Osteoblast (primary cell): Measurements from ENCODE around the gene WDR72. TPM values are rescaled to one million over a fixed set of nuclear protein-coding genes. Genes with fewer than 3 reads are reported as not detected.

Experiments
- DNase-seq: peaks from one replicate; pipeline ENCODE4 v3.0.0; 2011; ENCODE audit warnings: low spot score, mixed read lengths; ENCODE audit not compliant: insufficient read length; ENCODE audit errors: missing footprints
- H2AFZ ChIP-seq: 2 replicates; pipeline ENCODE4 v1.6.0; 2011; ENCODE audit warnings: mild to moderate bottlenecking, low read length
- H3K27ac ChIP-seq: 2 replicates; pipeline ENCODE4 v1.5.1; 2011; ENCODE audit warnings: mild to moderate bottlenecking, low read depth, low read length, moderate library complexity
- H3K27me3 ChIP-seq: 2 replicates; pipeline ENCODE4 v1.6.0; 2012; ENCODE audit warnings: mild to moderate bottlenecking, control low read depth, inconsistent platforms, low read length, moderate library complexity; ENCODE audit not compliant: insufficient read depth
- H3K36me3 ChIP-seq: 2 replicates; pipeline ENCODE4 v1.5.1; 2011; ENCODE audit warnings: mild to moderate bottlenecking, low read length, control low read depth, moderate library complexity; ENCODE audit not compliant: insufficient read depth
- H3K4me1 ChIP-seq: 2 replicates; pipeline ENCODE4 v1.5.1; 2011; ENCODE audit warnings: mild to moderate bottlenecking, low read length, control low read depth, moderate library complexity; ENCODE audit not compliant: insufficient read depth
- H3K4me2 ChIP-seq: 2 replicates; pipeline ENCODE4 v1.6.0; 2011; ENCODE audit warnings: mild to moderate bottlenecking, low read length; ENCODE audit not compliant: insufficient read depth
- H3K4me3 ChIP-seq: fragments of 200-600 bp; sonication (generic); 3 replicates; pipeline ENCODE4 v1.5.1; 2012; ENCODE audit warnings: mild to moderate bottlenecking, low read length, inconsistent platforms; ENCODE audit not compliant: insufficient read depth
- H3K79me2 ChIP-seq: 2 replicates; pipeline ENCODE4 v1.6.0; 2012; ENCODE audit warnings: mild to moderate bottlenecking, low read length, control low read depth, inconsistent platforms; ENCODE audit not compliant: insufficient read depth
- H3K9me3 ChIP-seq: 2 replicates; pipeline ENCODE4 v1.5.1; 2011; ENCODE audit warnings: low read depth, low read length, control low read depth
- H4K20me1 ChIP-seq: 2 replicates; pipeline ENCODE4 v1.6.0; 2012; ENCODE audit warnings: mild to moderate bottlenecking, low read length, control low read depth; ENCODE audit not compliant: insufficient read depth
- CTCF ChIP-seq: IDR thresholded peaks from 2 replicates; pipeline ENCODE4 v1.5.1; 2011; ENCODE audit warnings: mild to moderate bottlenecking, low read depth, low read length, moderate library complexity; ENCODE audit errors: extremely low read depth
- total RNA-seq: library from RNA; depleted of rRNA; stranded (reverse); fragments of >200 nt; gene quantifications from 2 replicates; pipeline ENCODE4 v1.2.3, GENCODE V29; 2012

The WDR72 gene
- total RNA-seq, 1 donor: not detected

GRCh38 chr15:53671545-53671944 lies 87.9 kb downstream of the WDR72 start:
- Histone ChIP-seq H3K36me3 (no peaks in the 10 kb centered on the region), H3K4me2 (no peak overlapping the region), H3K9me3 (no peaks in the 10 kb centered on the region), H2AFZ (no peak overlapping the region), H3K4me3 (no peak overlapping the region), H3K79me2 (no peaks in the 10 kb centered on the region), H3K27me3 (no peaks in the 10 kb centered on the region), H4K20me1 (no peaks in the 10 kb centered on the region), H3K4me1 (no peaks in the 10 kb centered on the region), H3K27ac (no peak overlapping the region)
- no peak for DNase-seq
- no peak for TF ChIP-seq CTCF

GRCh38 chr15:53670701-53671100 lies 88.8 kb downstream of the WDR72 start:
- no peak for TF ChIP-seq CTCF
- Histone ChIP-seq H3K4me3 (no peak overlapping the region), H3K9me3 (no peaks in the 10 kb centered on the region)

GRCh38 chr15:53665930-53666329 lies 93.5 kb downstream of the WDR72 start:
- no peak overlapping the region for H3K4me2 ChIP-seq
- DNase-seq: no peak
- H3K36me3 ChIP-seq: no peaks in the 10 kb centered on the region
- H3K4me1 ChIP-seq: no peaks in the 10 kb centered on the region
- no peaks in the 10 kb centered on the region for H3K9me3 ChIP-seq
- no peak overlapping the region for H3K4me3 ChIP-seq
- no peaks in the 10 kb centered on the region for H3K79me2 ChIP-seq
- H2AFZ ChIP-seq: no peak overlapping the region
- H3K27ac ChIP-seq: no peak overlapping the region
- TF ChIP-seq CTCF: no peak
- H3K27me3 ChIP-seq: no peaks in the 10 kb centered on the region
- H4K20me1 ChIP-seq: no peaks in the 10 kb centered on the region

More at GRCh38 chr15:53670701-53671100, 88.8 kb downstream of the WDR72 start:
- no peaks in the 10 kb centered on the region for H3K36me3 ChIP-seq
- DNase-seq: no peak
- H3K4me2 ChIP-seq: no peak overlapping the region
- H2AFZ ChIP-seq: no peak overlapping the region
- H3K27me3 ChIP-seq: no peaks in the 10 kb centered on the region
- no peaks in the 10 kb centered on the region for H4K20me1 ChIP-seq
- no peaks in the 10 kb centered on the region for H3K4me1 ChIP-seq
- no peaks in the 10 kb centered on the region for H3K79me2 ChIP-seq
- no peak overlapping the region for H3K27ac ChIP-seq

- Histone ChIP-seq H3K36me3 (no peaks in the 10 kb centered on the region), H2AFZ (no peak overlapping the region), H3K27ac (no peak overlapping the region), H3K4me3 (no peak overlapping the region), H3K9me3 (no peaks in the 10 kb centered on the region), H3K27me3 (no peaks in the 10 kb centered on the region), H3K79me2 (no peaks in the 10 kb centered on the region), H4K20me1 (no peaks in the 10 kb centered on the region), H3K4me1 (no peaks in the 10 kb centered on the region), H3K4me2 (no peak overlapping the region)
- DNase-seq: no peak
- TF ChIP-seq CTCF: no peak
Measured at GRCh38 chr15:53658827-53659555, 100.5 kb downstream of the WDR72 start.
